ENCODE results near the gene LHPP.

GRCh38 chr10:124656113-124656490, 194.5 kb downstream of the LHPP start:
- TF ChIP-seq CTCF (conservative IDR thresholded peaks at IDR 0.05) = no peak
- TF ChIP-seq EZH2 (IDR thresholded peaks at IDR 0.05; ENCODE audit: low read depth) = no peak
